GM10266 (cell line): ENCODE results near the gene SLC11A2.

ENCODE experiments used
- DNase-seq: peaks from one replicate; pipeline ENCODE4 v3.0.0; 2012; ENCODE audit errors: extremely low spot score
- CTCF ChIP-seq: IDR thresholded peaks from 2 replicates; pipeline ENCODE4 v1.5.1; 2012; ENCODE audit warnings: mild to moderate bottlenecking, low read depth; ENCODE audit not compliant: control insufficient read depth, insufficient read depth; ENCODE audit errors: missing control alignments

Gene SLC11A2

DNA sequence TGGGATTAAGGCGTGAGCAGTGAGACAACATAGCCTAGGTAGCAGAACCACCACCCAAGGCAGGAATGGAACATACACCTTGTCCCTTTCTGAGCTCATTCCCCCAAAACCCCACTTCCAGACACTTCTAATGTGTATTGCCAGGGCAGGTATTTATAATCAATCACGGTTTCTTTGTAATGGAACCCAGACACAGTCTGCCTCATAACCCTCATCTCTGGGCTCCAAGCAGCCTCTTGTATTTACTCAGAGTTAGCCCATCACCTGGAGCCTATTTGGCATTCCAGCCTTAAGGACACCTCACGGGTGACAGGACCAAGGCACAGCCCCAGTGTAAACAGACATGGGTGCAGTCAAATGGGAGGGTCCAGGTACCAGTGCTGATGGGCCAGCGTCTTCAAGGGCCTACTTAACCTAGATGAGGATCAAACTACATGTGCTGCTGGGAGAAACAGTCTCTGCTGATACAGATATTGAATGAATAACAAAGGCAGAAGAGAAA lies 76.3 kb downstream of the SLC11A2 start:
- no peak for DNase-seq
- TF ChIP-seq CTCF = no peak

DNA sequence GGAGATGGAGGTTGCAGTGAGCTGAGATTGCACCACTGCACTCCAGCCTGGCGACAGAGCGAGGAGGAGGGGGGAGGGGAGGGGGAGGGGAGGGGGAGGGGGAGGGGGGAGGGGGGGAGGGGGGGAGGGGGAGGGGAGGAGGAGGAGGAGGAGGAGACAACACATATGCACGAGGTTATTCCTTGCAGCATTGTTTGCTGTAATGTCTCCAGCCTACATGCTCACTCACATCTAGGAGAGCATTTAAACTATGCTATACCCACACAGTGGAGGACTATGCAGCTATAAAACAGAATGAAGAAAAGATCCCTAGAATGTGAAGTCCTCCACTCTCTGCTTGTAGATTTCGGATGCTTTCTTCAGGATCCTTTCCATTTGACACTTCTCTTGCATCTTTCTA lies 77.4 kb downstream of the SLC11A2 start:
- TF ChIP-seq CTCF = no peak
- DNase-seq = no peak

- no peak for TF ChIP-seq CTCF
- no peak for DNase-seq
Observed at GRCh38 chr12:50947933-50948626, 78.1 kb downstream of the SLC11A2 start.

GRCh38 chr12:50937653-50938052 lies 88.5 kb downstream of the SLC11A2 start:
- DNase-seq = no peak
- no peak for TF ChIP-seq CTCF

- no peak for TF ChIP-seq CTCF
- no peak for DNase-seq
Observed at GRCh38 chr12:50936821-50937530, 89.2 kb downstream of the SLC11A2 start.

DNA sequence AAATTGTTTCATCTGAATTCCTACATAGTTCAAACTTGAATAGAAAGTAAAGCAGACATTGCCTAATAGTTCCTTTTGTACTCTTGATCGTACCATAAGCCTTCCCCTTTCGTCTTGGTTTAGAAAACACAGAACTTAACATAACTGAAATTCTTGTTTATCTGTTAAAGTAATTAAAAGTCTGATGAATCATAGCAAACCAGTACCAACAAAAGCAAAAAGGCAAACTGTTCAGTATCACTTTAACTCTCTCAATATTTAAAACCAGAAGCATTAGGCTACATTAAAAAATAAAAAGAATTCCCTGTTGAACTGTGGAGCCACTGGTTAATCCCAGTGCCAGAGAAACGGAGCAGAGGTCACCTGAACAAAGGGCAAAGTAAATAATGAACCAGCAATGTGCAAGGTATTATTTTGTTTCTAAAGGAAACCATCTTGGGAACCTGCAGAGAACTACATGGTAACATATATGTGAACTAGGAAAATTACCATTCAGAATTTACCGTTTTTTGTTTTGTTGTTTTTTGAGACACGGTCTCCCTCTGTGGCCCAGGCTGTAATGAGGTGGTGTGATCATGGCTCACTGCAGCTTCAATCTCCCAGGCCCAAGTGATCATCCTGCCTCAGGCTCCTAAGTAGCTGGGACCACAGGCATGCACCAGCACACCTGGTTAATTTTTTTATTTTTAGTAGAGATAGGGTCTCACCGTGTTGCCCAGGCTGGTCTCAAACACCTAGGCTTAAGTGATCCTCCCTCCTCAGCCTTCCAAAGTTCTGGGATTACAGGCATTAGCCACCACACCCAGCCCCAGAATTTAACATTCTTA lies 91.0 kb downstream of the SLC11A2 start:
- no peak for TF ChIP-seq CTCF
- no peak for DNase-seq

DNA sequence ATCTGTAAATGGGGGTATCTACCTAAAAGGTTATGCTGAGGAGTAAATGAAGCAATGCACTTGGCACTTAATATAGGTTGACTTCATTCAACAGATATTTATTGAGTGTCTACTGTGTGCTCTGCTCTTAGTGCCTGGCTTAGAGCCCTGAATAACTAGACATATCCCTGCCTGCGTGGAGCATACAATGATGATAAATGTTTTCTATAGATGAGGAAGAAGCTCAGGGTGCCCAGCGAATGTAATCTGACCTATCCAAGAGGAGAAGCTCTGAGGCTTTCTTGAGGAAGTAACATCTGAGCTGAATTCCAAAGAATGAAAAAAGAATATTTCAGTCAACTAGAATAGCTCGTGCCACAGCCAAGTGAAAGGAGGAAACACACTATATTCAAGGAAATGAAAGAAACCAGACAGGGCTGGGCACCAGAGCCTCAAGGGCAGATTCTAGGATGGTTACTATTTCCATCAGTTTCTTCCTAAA lies 91.8 kb downstream of the SLC11A2 start:
- no peak for TF ChIP-seq CTCF
- DNase-seq = no peak
